Lower lobe of right lung (tissue), 2 donors: ENCODE results near the gene SCN5A. TPM values are rescaled to one million over a fixed set of nuclear protein-coding genes. Genes with fewer than 3 reads are reported as not detected.

ENCODE experiments used
- ATAC-seq, 2 donors: fragments of 200-7000 bp; cut with Tn5 transposase; one replicate each; pipeline ENCODE4 v1.9.1; 2020 to 2022; ENCODE audit warnings: mild to moderate bottlenecking in 2 of 2, moderate library complexity in 2 of 2
- DNase-seq: peaks from one replicate; pipeline ENCODE4 v3.0.0-alpha.2; 2020
- H3K27ac ChIP-seq: fragments of 200-600 bp; one replicate; pipeline ENCODE4 v1.8.0; 2022
- H3K27me3 ChIP-seq: fragments of 200-600 bp; one replicate; pipeline ENCODE4 v1.8.0; 2022; ENCODE audit warnings: low read depth
- H3K36me3 ChIP-seq: fragments of 200-600 bp; one replicate; pipeline ENCODE4 v1.8.0; 2022; ENCODE audit warnings: mild to moderate bottlenecking
- H3K4me1 ChIP-seq: fragments of 200-600 bp; one replicate; pipeline ENCODE4 v1.8.0; 2022
- H3K4me3 ChIP-seq: fragments of 200-600 bp; one replicate; pipeline ENCODE4 v1.8.0; 2022; ENCODE audit warnings: mild to moderate bottlenecking
- H3K9me3 ChIP-seq: fragments of 200-600 bp; one replicate; pipeline ENCODE4 v1.8.0; 2022
- intact Hi-C: fragments of 100-400 bp; cut with DNase I; formaldehyde crosslinking; loops from one replicate; pipeline ENCODE4 v1.11.0; 2022
- total RNA-seq: library from RNA; stranded (reverse); fragmentation: NEBNext Ultra II Directional; extraction: Animal tissue kit (Norgen Biotek cat#: 25700); gene quantifications from one replicate; pipeline ENCODE4 v1.2.1, GENCODE V29; 2021
- TF ChIP-seq, protein P1 (sequence below): fragments of 200-600 bp; IDR thresholded peaks from one replicate; pipeline ENCODE4 v1.8.0; 2022; ENCODE audit warnings: antibody characterized with exemption, mild to moderate bottlenecking
- donor health status: DM: no; HTN: yes; CAD: no; lungs with severe emphysema.

Gene SCN5A
- total RNA-seq, 1 donor from 2014 or later = 0.24 TPM

DNA sequence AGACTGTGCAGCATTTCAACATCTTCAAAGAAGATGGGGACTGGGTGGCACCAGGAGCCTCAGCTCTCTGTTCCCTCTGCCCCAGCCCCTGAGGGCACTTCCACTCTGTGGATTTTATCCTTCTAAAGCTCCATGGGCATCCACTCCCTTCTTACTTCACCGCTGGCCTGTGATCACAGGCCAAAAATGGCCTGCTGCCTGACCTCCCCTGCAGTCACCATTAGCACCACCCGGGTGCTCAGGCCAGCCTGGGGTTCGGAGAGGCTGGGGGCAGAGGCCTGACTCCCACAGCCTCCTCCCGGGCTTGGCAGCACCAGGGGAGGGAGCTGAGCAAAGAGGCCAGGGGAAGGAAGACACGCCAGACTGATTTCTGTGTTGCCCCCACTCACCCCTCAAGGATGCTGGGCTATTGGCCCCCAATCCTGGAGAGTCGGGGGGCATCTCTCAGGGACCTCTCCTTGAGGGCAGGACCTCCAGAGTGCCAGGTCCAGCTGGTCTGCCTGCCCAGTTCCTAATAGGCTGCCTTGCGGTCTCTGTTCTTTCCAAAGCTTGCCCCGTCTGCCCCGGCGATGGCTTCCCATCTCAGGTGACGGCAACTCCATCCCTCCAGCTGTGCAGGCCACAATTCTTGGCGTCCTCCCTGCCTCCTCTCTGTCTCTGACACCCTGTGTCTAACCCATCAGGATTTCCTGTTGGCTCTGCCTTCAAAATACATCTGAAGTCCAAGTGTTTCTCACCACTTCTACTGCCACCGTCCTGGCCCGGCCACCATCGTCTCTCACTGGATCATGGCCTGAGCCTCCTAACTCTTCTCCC lies 86.2 kb downstream of the SCN5A start:
- Histone ChIP-seq H3K9me3 (no peaks in the 10 kb centered on the region), H3K36me3 (no peaks in the 10 kb centered on the region), H3K4me1 (no peaks in the 10 kb centered on the region), H3K27ac (no peak overlapping the region), H3K4me3 (no peak overlapping the region), H3K27me3 (no peaks in the 10 kb centered on the region)
- ATAC-seq (no peak), DNase-seq (peak; percentile 28)
- TF ChIP-seq, protein P1, sequence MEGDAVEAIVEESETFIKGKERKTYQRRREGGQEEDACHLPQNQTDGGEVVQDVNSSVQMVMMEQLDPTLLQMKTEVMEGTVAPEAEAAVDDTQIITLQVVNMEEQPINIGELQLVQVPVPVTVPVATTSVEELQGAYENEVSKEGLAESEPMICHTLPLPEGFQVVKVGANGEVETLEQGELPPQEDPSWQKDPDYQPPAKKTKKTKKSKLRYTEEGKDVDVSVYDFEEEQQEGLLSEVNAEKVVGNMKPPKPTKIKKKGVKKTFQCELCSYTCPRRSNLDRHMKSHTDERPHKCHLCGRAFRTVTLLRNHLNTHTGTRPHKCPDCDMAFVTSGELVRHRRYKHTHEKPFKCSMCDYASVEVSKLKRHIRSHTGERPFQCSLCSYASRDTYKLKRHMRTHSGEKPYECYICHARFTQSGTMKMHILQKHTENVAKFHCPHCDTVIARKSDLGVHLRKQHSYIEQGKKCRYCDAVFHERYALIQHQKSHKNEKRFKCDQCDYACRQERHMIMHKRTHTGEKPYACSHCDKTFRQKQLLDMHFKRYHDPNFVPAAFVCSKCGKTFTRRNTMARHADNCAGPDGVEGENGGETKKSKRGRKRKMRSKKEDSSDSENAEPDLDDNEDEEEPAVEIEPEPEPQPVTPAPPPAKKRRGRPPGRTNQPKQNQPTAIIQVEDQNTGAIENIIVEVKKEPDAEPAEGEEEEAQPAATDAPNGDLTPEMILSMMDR = no peak
- intact Hi-C loops = no loop called here

- intact Hi-C loops = no loop called here
- TF ChIP-seq, protein P1 = no peak
- peak; percentile 33 for DNase-seq
- H3K27me3 ChIP-seq = no peaks in the 10 kb centered on the region
- no peak overlapping the region for H3K4me3 ChIP-seq
- no peaks in the 10 kb centered on the region for H3K4me1 ChIP-seq
- no peaks in the 10 kb centered on the region for H3K36me3 ChIP-seq
- ATAC-seq = no peak
- H3K9me3 ChIP-seq = no peaks in the 10 kb centered on the region
- no peak overlapping the region for H3K27ac ChIP-seq
Observed at GRCh38 chr3:38562467-38562925, 87.0 kb downstream of the SCN5A start.

- Histone ChIP-seq H3K36me3 (no peaks in the 10 kb centered on the region), H3K9me3 (no peaks in the 10 kb centered on the region), H3K27ac (no peak overlapping the region), H3K4me3 (no peak overlapping the region), H3K27me3 (no peaks in the 10 kb centered on the region), H3K4me1 (no peaks in the 10 kb centered on the region)
- intact Hi-C loops = no loop called here
- TF ChIP-seq, protein P1 = no peak
- ATAC-seq = no peak
- peak; percentile 16 for DNase-seq
Observed at GRCh38 chr3:38561746-38562466, 87.6 kb downstream of the SCN5A start.

DNA sequence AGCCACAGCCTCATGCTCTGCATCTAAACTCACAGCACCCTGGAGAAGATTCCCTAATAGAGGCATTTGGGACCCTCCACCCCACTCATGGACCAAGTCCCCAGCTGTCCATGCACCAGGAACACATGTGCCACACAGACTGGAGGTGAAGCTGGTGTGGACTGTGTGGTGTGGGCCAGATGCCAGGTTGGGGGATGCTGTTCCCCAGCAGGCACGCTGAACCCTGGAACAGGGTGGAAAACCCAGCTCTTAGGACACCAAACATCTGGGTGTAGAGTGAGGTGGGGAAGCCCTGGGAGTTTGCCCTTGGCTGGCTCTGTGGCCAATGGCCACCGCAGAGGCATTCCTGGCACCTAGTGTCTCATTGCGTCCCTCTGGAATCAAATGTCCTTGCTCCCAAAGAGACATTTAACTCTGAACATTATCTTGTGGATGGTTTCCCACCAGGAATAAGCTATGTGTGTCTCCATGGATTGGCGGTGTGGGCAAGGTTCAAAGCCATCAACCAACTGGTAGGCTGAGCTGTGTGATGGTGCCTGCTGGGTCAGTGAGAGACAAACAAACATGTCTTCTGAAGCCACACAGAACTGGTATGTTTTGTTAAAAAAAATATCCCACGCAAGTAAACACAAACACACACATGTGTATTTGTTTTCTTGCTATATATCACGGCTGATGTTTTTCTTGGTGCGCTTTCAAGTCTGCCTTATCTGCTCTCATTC lies 88.3 kb downstream of the SCN5A start:
- peak; percentile 10 for DNase-seq
- Histone ChIP-seq H3K4me3 (no peak overlapping the region), H3K36me3 (no peaks in the 10 kb centered on the region), H3K27me3 (no peaks in the 10 kb centered on the region), H3K4me1 (no peaks in the 10 kb centered on the region), H3K27ac (no peak overlapping the region), H3K9me3 (no peaks in the 10 kb centered on the region)
- TF ChIP-seq, protein P1 = no peak
- ATAC-seq = no peak
- intact Hi-C loops = no loop called here

DNA sequence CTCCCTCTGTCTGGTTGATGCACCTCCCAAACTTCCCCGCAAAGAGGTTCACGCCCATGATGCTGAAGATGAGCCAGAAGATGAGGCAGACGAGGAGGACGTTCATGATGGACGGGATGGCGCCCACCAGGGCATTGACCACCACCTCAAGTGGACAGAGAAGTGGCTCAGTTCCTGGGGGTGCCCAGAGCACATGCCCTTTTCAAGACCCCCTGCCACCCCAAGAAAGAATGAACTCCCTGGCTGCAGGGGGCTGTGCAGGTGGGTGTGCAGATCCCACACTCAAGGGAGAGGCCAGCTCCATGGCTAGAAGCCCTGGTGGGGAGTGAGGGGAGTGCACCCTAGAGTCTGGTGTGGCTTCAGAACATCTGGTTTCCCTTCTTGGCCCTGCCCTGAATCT lies 89.2 kb downstream of the SCN5A start:
- Histone ChIP-seq H3K9me3 (no peaks in the 10 kb centered on the region), H3K4me3 (no peak overlapping the region), H3K4me1 (no peaks in the 10 kb centered on the region), H3K36me3 (no peaks in the 10 kb centered on the region), H3K27me3 (no peaks in the 10 kb centered on the region), H3K27ac (no peak overlapping the region)
- intact Hi-C loops = no loop called here
- ATAC-seq = no peak
- TF ChIP-seq, protein P1 = no peak
- peak; percentile 9 for DNase-seq
